Activated T-cell treated with anti-CD3 and anti-CD28 coated beads for 48 hours (primary cell): ENCODE data around the gene DPH3.
A peak's percentile ranks its signal among the peaks of the same experiment; 100 is the strongest.

Experiments used
- DNase-seq: peaks from one replicate; pipeline ENCODE4 v3.0.0-alpha.2; 2020; ENCODE audit warnings: low read depth

The DPH3 gene

GRCh38 chr3:16255326-16255725 is 9.4 kb downstream of the DPH3 start:
- no peak for DNase-seq

- no peak for DNase-seq
Measured at GRCh38 chr3:16254916-16255315, 9.8 kb downstream of the DPH3 start.

GRCh38 chr3:16253601-16254000 is 11.1 kb downstream of the DPH3 start:
- no peak for DNase-seq

- DNase-seq, result no peak
Measured at GRCh38 chr3:16252988-16253387, 11.8 kb downstream of the DPH3 start.

GRCh38 chr3:16252243-16252978 is 12.3 kb downstream of the DPH3 start:
- no peak for DNase-seq

GRCh38 chr3:16251316-16252085 is 13.2 kb downstream of the DPH3 start:
- no peak for DNase-seq

GRCh38 chr3:16249886-16250285 is 14.9 kb downstream of the DPH3 start:
- no peak for DNase-seq

GRCh38 chr3:16249336-16249735 is 15.4 kb downstream of the DPH3 start:
- DNase-seq, result no peak

GRCh38 chr3:16248556-16248955 is 16.2 kb downstream of the DPH3 start:
- no peak for DNase-seq

- DNase-seq, result peak; percentile 72
Measured at GRCh38 chr3:16247282-16248061, 17.3 kb downstream of the DPH3 start.

GRCh38 chr3:16245609-16246008 is 19.1 kb downstream of the DPH3 start:
- no peak for DNase-seq

GRCh38 chr3:16243706-16244490 is 20.8 kb downstream of the DPH3 start:
- DNase-seq, result no peak

- no peak for DNase-seq
Measured at GRCh38 chr3:16242177-16242576, 22.6 kb downstream of the DPH3 start.

- no peak for DNase-seq
Measured at GRCh38 chr3:16241225-16241624, 23.5 kb downstream of the DPH3 start.

GRCh38 chr3:16240229-16241023 is 24.3 kb downstream of the DPH3 start:
- no peak for DNase-seq

- no peak for DNase-seq
Measured at GRCh38 chr3:16239780-16240179, 25.0 kb downstream of the DPH3 start.

- DNase-seq, result no peak
Measured at GRCh38 chr3:16239086-16239770, 25.5 kb downstream of the DPH3 start.

- no peak for DNase-seq
Measured at GRCh38 chr3:16236856-16237393, 27.8 kb downstream of the DPH3 start.

- DNase-seq, result no peak
Measured at GRCh38 chr3:16236030-16236639, 28.6 kb downstream of the DPH3 start.

GRCh38 chr3:16234281-16234680 is 30.5 kb downstream of the DPH3 start:
- DNase-seq, result no peak
